ENCODE data around the gene INPP5A.

INPP5A gene

DNA sequence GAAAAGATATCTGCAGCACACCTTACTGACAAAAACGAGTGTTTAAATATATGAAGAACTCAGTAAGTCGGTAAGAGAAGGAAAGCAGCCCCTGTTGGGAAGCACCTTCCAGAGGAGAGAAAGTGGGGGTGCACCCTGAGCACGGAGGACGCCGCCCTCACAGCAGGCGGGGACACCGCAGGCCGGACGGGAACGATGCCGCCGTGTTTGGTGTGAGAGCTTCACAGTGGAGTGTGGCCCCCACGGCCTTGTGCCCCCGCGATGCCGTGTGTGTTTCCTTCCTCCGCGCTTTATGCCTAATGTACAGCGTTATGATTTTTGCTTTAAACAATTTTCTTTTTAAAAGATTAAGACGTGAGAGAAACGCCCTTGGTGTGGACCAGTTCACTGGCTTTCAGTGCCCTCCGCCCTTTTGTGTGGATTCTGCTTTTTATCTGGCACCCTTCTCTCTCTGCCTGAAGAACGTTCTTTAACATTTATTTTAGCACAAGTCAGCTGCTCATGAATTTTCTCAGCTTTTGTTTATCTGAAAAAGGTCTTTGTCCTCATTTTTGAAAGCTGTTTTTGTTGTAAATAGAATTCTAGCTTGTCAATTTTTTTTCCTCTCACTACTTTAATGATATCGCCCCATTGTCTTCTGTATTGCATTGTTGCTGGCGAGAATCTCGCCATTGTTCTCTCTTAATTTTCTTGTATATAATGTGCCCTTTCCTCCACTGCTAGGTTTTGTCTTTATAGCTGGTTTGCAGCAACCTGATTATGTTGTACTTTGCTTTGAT, 110.7 kb downstream of the INPP5A start:
- no peak for DNase-seq (ENCODE audit: low spot score)

DNA sequence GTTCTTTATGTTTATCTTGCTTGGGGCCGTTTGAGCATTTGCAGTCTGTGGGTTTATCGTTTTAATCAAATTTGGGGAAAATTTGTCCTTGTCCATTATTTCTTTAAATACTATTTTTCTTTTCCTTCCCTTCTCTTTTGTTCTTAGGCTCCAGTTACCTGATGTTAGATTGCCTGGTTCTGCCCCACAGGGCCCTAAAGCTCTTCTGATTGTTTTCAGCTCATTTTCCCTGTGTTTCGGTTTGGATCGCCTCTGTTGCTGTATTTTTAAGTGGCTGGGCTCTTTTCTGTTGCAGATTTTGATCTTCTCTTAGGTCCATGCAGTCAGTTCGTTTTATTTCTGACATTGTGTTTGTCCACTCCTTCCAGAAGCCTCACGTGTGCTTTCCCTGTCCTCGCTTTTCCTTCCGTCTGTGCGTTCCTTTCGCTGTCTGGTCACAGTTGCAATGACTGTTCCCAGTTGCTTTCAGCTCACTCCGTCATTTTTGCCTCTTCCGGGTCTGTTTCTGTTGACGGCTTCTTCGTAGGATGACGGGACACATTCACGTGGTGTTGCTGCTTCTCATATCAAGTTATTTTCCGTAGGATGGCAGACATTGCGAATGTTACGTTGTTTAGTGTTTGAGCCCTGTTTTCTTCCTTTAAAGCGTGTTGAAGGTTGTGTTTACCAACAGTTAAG, 111.4 kb downstream of the INPP5A start:
- DNase-seq (ENCODE audit: low spot score) = no peak

DNA sequence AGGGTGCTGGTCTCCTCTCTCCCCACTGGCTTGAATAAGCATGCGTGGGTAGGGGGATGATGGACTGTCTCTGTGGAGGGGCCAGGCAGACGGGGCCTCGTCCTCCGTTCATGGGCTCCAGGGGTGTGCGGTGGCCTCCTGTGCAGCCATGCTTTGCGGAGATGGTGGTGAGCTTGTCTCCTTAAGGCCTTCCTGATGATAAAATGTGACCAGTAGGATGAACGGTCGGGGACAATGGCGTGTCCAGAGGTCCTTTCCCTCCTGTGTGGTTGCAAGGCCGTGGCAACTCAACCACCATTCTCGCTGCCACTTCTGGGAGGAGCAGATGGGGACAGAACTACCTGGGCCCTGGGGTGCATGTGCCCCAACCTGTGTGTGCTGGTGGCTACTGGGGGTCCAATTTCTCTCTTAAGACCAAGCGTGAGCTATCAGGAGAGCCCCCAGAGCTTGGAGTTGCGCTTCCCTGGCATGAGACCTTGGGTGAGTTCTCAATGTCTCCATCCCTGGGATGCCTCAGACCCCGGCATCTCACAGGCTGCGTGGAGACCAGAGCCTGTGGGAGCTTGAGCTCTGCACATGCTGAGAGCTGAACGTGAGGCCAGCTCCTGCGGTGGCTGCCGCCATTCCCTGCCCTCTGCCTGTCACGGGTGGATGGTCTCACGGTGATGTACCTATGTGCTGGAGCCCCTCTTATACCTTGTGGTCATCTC, 112.2 kb downstream of the INPP5A start:
- no peak for DNase-seq (ENCODE audit: low spot score)

DNA sequence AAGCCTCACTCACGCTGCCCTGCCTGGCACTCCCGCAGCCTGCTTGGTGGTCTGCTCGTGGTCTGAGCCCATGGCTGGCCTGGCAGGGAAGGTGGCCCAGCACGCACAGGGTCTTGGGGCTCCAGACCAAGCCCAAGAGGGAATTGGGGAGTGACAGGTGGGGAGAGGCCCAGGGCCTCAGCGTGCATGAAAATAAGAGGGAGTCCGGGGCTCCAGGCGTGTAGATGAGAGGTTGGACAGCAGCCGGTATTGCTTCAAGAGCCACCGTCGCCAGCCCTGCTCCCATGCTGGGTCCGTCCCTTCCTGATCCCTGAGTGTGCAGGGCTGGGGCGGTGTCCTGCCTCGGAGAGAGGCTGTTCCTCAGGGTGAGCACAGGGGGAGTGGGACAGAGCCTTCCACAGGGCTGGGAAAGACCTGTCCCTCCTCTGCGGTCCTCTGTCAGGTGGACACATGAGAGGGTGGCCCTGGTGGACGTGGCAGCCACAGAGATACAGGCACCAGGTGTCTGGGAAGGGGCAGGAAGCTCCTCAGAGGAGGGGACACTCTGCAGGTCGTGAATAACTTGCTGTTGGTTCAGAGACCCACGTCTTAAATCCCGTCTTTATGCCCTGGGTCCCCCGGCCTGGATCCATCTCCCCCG, 113.1 kb downstream of the INPP5A start:
- DNase-seq (ENCODE audit: low spot score) = no peak

DNA sequence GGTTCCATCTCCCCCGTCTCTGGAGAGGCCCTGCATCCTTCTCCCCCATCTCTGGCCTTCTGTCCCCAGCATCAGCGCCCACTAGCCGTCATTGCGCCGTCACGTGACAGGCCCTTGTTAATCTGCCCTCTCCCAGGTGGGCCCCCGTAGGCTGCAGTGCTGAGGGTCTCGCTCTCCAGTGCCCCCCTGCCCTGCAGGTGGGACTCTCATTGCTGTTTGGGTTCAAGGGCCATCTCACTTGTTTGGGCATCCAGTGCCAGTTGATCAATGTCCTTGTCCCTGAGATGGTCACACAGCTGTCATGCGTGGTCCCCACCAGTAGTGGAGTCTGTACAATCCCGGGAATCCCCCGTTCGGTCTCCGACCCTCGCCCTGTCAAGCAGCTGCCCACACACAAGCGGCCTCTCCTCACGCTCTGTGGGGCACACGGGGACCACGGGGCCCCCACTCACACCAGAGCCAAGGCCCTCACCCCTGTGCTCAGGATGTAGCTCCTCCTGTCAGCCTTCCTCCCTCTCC, 114.0 kb downstream of the INPP5A start:
- no peak for DNase-seq (ENCODE audit: low spot score)

DNA sequence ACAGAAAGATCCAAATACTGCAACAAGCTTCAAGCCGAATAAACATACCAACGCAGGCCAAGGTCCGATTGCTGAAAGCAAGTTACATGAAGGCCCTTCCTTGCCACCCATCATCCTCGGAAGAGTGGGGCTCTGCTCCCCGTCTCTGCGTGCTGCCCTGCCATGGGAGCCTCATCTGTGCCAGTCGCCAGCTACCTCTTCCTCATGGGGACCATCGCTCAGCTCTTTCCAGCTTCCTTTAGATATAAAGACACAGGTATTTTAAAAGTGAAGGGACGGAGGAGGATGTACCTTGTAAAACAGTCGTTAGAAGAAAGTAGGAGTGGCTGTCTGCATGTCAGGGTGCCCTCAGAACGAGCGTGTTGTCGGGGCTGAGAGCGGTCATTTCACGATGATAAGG, 114.9 kb downstream of the INPP5A start:
- DNase-seq (ENCODE audit: low spot score) = no peak

DNA sequence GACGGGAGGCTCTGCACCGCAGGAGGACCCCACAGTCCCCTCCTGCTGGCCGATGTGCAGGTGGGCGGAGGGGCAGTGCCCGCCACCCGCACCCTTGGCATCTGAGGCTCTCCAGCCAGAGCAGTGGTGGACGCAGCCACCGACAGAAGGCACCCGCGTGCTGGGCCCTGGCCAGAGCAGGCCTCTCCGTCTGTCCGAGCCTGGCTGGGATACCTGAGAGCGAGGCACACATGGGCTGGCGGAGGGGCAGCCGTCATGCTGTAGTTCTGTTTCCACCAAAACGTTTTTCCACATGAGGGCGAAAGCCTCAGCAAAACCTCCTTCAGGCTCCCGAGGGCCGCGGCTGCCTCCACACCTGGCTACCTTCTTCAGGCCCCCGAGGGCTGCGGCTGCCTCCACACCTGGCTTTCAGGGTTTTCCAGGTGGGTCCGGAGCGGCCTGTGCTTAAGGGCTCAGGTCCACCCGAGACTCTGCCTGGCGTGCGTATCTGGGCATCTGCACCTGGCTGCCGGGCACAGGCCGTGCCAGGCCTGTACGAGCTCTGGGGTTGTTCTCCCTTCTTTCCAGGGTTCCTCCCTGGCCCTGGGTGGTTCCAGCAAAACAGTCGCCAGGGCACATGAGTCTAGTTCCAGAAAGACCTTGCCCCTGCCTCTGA, 115.5 kb downstream of the INPP5A start:
- no peak for DNase-seq (ENCODE audit: low spot score)

DNA sequence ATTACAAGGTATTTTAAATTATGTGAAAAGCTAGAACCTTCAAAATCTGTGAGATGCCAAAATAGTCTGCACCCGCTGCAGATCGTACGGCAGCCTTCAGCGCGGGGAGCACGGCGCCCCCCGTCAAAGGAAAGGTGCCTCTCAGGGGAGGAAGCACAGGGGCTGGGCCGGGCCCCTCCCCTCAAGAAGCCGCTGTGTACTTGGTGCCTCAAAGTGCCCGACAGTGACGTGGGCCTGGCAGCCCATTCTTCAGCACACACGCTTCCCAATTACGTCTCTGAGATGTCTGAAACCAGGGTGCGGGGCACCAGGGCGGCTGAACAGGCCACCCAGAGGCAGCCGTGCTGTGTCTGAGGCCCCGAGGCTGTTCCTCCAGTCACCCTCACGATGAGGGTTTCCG, 116.1 kb downstream of the INPP5A start:
- no peak for DNase-seq (ENCODE audit: low spot score)

DNA sequence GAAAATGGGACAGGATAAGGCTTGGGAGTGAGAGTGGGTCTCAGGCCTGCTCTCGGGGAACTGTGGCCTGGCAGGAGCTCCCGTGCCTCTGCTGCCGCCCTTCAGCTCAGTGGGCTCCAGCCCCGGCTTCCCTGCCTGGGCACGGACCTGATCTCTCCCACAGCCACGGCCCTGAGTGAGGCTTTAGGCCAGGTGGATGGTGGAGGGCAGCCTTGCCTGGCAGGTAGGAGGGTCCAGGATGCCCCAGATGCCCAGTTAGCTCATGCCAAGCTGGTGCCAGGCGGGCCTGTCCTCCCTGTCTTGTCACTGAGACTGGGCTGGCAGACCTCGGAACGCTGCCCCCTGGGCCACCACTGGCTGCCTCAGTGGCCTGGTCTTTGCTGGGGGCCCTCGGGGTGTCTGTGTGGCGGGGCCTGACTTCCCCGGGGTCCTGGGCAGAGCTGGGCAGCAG, 116.6 kb downstream of the INPP5A start:
- no peak for DNase-seq (ENCODE audit: low spot score)

DNA sequence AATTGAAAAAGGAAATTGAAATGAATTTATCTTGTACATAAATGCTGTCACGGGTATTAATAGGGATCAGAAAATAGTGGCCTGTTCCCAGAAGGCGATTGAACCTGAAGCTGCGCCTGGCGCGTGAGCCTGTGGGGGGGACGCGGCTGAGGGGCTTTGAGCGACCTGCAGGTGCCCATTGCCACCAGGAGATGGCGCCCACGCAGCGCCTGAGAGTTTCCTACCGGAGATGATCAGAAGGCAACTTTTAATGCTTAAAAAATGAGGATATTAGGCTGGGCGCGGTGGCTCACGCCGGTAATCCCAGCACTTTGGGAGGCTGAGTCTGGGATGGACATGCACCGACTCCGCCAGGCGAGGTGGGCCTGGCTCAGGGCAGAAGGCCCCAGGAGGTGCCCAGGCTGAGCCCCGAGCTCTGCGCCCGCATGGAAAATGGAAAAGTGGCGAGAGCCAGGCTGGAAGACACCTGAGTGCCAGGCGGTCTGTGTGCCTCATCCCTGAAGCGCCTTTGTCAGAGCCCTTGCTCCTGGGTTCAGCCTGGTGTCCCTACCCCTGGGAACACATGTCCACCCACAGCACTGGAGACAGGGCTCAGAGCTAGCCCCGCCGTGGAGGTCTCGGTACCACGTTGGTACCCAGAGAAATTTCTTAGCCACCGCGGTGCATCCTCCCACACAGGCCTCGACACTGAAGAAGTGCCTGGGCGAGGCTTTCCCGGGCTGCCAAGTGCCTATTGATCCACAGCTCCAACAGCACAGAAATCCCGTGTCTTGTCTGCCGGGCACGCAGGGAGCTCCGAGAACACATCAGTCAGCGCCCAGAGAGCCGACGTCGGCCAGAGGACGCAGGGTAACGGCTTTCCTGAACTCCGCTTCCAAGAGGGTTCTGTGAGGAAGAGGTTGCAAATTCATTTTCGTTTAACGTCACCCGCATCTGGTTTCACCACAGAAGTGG, 117.4 kb downstream of the INPP5A start:
- DNase-seq (ENCODE audit: low spot score) = peak; percentile 45

DNA sequence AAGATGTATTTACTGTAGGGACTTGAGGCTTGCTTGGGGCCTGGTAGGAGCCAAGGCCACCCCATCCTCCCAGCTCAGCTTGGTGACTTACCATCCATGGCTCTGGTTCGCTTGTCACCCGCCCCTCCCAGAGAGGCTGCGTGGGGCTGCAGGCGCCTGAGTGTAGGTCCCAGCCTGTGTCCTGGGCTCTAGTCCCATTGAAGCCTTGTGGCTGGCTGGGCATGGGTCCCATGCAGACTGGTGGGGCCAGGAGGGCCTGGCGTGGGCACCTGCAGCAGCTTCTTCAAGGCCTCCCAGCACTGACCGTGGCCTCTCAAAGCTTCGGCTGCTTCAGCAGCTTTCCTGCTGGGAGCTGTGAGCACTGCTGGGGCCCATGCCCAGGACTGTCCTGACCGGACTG, 118.1 kb downstream of the INPP5A start:
- no peak for DNase-seq (ENCODE audit: low spot score)

DNA sequence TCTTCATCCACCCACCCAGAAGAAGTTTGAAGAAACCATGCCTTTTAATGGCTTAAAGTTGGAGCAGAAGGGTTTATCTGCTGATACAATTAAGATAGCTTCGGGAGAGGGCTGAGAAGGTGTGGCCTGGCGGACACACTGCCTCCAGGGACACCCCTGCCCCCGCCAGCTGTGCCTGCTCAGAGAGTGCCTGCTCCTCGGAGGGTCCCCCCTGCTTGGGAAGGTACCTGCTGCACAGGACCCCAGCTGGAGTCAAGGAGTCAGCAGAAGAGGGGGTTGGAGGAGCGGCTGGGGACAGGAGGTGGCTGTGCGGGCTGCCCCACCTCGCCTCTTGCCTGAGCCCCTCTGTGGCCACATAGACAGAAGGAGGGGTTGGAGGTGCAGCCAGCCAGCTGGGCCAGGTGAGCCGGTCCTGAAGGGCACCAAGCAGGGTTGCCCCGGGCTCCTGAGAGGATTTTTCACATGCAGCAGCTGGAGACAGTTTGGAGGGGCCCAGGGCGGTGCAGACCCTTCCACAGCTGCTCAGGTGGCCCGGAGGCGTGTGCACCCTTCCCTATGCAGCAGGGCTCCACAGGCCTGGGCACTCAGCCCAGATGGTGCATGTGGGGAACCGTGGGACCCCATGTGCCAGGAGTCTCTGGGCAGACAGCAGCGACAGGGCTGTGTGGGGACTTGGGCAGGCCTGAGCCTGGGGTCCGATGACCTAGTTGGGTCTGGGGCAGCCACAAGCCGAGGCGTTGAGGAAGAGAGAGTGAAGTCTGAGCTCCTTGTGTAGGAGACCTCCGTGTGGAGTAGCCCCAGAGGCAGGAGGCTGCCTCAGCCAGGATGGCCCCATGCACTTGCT, 118.9 kb downstream of the INPP5A start:
- no peak for DNase-seq (ENCODE audit: low spot score)

DNA sequence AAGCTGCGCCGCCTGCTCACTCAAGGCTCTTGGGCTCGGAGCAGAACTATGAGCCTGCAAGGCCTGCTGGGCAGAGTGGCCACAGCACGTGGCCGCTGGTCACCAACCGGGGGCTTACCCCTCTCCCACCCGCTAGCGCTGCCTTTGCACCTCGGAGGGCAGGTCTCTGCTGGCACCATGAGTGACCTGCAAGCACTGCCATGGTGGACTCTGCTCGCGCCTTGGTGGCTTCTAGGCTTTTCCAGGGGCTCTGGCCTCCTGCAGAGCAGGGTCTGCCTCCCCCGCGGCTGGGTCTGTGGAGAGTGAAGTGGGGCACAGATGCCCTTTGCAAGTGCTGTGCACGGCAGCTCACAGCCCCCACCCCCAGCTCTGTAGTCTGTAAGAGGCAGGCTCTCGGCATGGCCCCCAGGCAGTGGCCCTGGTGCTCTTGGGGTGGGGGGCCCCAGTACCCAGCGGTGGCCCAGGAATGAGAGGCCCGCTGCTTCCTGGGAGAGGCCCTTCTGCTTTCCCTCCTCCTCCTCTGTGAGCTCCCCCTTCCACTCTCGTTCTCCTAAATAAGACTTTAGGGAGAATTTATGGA, 119.6 kb downstream of the INPP5A start:
- DNase-seq (ENCODE audit: low spot score) = no peak

DNA sequence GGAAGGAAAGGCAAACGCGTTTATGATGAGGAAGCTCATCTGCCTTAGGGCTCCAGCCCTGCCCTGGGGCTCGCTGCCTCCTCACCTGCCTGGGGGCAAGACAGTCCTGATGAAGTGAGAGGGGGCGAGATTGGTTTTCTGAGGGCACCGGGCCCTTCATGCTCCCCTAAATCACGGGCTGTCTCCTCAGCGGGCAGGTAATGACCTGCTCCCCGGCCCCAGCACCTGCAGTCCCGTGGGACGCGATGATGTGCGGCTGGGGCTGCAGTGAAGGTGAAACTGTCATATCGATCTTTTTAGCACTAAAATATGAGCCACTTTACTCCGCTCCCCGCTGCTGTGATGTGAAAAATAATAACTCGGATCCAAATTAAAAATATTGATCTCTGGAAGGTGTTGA, 120.2 kb downstream of the INPP5A start:
- no peak for DNase-seq (ENCODE audit: low spot score)

DNA sequence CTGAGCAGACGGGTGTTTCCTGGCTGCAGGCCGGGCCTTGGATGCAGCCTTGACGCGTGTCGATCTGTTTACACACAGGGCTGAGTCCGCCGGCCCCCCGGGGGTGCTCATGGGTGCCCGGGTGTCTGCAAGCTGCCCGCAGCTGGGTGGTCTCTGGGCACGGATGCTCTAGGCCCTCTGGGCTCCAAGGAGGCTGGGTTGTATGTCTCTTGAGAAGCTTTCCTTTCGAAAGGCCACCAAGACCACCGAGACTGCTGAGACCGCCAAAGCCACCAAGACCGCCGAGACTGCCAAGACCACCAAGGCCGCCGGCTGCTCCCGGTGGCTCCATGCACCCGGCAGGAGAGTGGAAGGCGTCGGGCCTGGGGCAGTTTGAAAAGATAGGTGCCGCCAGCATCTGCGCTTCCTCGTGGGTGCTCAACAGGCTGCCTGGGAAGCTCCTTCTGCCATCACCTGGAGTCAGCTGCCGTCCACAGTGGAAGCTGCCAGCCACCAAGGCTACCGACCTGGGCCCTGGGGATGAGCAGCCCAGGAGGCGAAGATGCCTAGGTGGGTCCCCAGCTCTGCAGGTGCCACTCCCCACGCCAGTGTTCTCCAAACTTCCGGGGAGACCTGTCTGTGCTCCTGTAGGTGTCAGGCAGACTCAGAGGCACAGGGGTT, 121.1 kb downstream of the INPP5A start:
- no peak for DNase-seq (ENCODE audit: low spot score)

DNA sequence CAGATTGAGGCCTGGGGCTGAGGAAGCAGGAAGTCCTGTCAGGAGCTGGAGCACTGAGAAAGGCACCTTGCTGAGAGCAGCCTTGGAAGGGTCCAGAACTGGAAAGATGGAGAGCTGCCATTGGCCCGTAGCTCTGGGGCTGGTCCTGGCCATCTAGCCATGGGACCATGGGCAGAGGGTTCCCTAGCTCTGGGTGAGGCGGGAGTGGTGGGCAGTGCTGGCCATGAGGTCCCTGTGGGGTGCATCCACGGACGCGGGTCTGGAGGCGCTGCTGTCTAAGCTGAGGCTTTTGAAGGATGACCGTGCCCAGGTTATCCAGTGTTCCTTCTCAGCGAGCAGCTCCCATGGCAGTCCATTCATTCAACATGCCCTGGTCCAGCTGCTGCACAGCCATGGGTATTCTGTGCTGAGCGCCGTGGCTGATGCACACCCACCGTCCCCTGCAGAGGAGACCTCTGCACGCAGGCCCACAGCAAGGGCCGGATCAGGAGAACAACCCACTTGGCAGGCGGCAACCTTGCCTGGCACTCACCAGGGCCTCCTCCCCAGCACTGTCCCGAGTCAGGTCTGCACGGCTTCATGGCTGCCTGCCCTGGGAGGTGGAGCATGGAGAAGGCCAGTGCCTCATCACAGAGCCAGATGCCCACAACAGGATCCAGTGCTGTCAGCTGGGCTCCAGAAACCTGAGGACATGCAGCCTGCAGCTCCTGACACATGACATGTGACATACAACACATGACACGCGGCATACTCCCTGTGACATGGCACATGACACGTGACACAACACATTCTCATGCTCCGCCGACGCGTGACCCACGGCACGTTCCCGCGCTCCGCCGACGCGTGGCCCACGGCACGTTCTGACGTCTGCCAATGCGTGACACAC, 121.9 kb downstream of the INPP5A start:
- DNase-seq (ENCODE audit: low spot score) = no peak

DNA sequence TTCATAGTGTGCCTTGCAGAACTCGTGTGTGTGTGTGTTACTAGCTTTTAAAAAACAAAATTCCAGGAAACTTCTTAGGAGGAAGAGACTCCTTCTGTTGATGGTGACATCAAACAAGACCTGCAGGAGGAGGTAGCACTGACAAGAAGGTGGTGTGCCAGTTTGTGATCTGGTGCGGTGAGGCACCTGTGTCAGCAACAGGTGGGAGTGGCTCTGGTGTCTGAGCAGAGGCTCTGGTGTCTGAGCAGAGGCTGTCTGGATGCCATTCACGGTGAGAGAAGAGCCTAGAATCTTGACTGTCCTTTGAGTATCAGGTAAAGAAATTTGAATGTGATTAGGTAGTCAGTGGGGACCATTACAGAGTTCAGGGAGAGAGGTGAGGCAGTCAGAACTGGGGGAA, 122.8 kb downstream of the INPP5A start:
- DNase-seq (ENCODE audit: low spot score) = no peak
